GM12801 (cell line): ENCODE measurements around the gene GRID2.

Experiments used
- CTCF ChIP-seq: IDR thresholded peaks from one replicate; pipeline ENCODE4 v1.5.1; 2011; ENCODE audit warnings: control low read depth; ENCODE audit not compliant: insufficient read length; ENCODE audit errors: extremely low read depth

GRID2 gene

GRCh38 chr4:92952426-92952825 is 648.7 kb downstream of the GRID2 start:
- TF ChIP-seq CTCF, result no peak

GRCh38 chr4:92952897-92953296 is 649.1 kb downstream of the GRID2 start:
- TF ChIP-seq CTCF, result no peak

- no peak for TF ChIP-seq CTCF
Measured at GRCh38 chr4:92953462-92953861, 649.7 kb downstream of the GRID2 start.

- TF ChIP-seq CTCF, result no peak
Measured at GRCh38 chr4:92961881-92962280, 658.1 kb downstream of the GRID2 start.

GRCh38 chr4:92962831-92963230 is 659.1 kb downstream of the GRID2 start:
- no peak for TF ChIP-seq CTCF

- no peak for TF ChIP-seq CTCF
Measured at GRCh38 chr4:92968556-92968955, 664.8 kb downstream of the GRID2 start.

GRCh38 chr4:92968996-92969395 is 665.2 kb downstream of the GRID2 start:
- TF ChIP-seq CTCF, result no peak
